ENCODE results near the gene UACA.

- TF ChIP-seq BHLHE40 (IDR thresholded peaks at IDR 0.05; ENCODE audit: borderline replicate concordance) (no peak), PKNOX1 (IDR thresholded peaks at IDR 0.05) (peak; percentile 29; the same call in 1 of the 2 replicates), SP1 (IDR thresholded peaks at IDR 0.05) (no peak), SUZ12 (IDR thresholded peaks at IDR 0.05) (no peak), FOXM1 (IDR thresholded peaks at IDR 0.05; ENCODE audit: borderline replicate concordance) (no peak), ARNT (IDR thresholded peaks at IDR 0.05) (no peak), FOXA1 (IDR thresholded peaks at IDR 0.05) (no peak), FOXK2 (IDR thresholded peaks at IDR 0.05) (no peak), CTBP1 (IDR thresholded peaks at IDR 0.05; ENCODE audit: borderline replicate concordance) (no peak), L3MBTL2 (conservative IDR thresholded peaks at IDR 0.05) (no peak), NFRKB (IDR thresholded peaks at IDR 0.05) (no peak)
Measured at GRCh38 chr15:70664494-70664893, 98.9 kb downstream of the UACA start.

Measured in HEK293T (cell line).